GM21717 (cell line): ENCODE measurements around the gene KCTD19.
A peak's percentile ranks its signal among the peaks of the same experiment; 100 is the strongest.
"Not testable (repeated sequence)": the region's sequence is repeated elsewhere in the genome, so short reads cannot be mapped to it uniquely, and the experiment has no call there.

Source experiments
- ATAC-seq: cut with Tn5 transposase; IDR thresholded peaks from one replicate; pipeline ENCODE4 v1.9.1; 2021; ENCODE audit warnings: mild to moderate bottlenecking, moderate library complexity; ENCODE audit not compliant: unreplicated experiment

KCTD19 gene

DNA sequence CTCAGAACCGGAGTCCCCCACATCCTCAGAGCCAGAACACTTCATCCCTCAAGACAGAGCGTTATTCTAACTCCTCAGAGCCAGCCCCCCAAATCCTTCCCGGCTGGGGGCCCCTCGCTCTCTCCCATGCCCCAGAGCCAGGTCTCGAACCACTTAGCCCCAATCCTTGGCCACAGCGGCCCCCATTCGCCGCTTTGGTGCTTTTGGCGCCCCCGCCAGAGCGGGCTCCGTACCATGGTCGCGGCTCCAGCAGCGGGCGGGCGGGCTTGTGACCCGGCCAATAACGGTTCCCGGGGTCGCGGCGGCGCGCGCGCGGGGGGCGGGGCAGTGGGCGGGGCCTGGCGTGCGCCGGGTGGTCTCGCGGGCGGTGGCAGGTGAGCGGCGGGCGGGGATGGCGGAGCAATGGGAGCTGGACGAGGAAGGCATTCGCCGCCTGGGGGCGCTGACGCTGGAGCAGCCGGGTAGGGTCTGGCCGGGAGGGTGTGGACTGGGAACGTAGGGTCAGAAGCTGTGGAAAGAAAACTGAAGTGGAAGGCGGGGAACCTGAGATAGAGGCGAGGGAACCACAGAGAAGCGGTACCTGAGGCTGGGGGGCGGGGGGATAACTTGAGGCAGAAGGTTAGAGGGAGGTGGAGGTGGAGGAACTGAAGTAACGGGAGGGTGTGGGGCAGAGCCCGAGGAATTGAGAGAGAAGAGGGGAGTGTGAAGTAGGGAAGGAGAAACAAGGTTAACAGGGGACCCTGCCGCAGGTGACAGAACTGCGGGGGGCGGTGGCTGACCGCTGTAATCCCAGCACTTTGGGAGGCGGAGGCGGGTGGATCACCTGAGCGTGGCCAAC, at the start of gene KCTD19, which contains the start of gene LRRC36:
KCTD19 (minus strand) TSS at position 270 of the 838 bp plus-strand sequence; CDS start at position 236, 34 bp downstream.
LRRC36 (plus strand) TSS at position 344 of the 838 bp plus-strand sequence; CDS start at position 392, 48 bp downstream.
- peak; percentile 47 for ATAC-seq

DNA sequence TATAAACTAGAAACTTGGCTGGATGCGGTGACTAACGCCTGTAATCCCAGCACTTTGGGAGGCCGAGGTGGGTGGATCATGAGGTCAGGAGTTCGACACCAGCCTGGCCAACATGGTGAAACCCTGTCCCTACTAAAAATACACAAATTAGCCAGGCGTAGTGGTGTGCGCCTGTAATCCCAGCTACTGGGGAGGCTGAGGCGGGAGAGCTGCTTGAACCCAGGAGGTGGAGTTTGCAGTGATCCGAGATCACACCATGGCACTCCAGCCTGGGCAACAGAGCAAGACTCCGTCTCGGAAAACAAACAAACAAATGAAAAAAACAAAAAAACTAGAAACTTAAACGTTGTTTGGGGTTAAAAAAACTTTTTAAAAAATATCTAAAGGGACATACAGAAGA, 49.5 kb upstream of the KCTD19 start:
- not testable (repeated sequence) for ATAC-seq

DNA sequence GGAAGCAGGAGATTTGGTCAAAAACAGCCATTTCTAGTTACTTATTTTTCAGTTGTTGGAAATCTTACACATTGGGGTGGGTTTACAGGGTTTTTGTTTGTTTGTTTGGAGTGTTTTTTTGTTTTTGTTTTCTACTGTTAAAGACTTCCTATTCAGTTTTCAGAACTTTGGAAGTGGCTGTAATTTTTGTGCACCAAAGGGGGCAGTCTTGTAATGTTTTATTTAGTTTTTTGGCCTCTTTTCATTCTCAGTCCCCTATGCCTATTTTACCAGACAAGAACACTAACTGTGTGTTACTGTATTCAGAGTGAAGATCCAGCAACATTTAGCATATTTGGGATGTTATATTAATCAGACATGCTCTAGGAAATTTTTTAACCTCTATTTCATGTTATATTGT, 46.1 kb upstream of the KCTD19 start:
- ATAC-seq: no peak

DNA sequence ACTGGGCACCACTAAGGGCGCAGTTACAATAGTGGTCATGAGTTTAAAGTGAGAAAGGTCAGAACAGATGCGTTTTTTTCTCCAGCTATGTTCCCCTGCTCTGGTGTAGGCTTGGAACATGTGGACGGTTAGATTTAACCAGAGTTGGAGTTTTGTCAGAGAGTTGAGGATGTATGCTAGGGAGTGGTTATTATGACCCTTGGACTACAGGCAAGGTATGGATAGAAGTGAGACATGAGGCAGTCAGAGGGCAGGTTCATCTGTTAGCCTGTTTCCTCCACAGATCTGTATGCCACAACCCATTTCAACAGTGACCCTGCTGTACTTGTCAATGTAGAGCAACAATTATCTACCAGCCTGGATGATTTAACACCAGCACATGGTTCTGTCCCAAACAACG, 44.1 kb upstream of the KCTD19 start:
- ATAC-seq: no peak

DNA sequence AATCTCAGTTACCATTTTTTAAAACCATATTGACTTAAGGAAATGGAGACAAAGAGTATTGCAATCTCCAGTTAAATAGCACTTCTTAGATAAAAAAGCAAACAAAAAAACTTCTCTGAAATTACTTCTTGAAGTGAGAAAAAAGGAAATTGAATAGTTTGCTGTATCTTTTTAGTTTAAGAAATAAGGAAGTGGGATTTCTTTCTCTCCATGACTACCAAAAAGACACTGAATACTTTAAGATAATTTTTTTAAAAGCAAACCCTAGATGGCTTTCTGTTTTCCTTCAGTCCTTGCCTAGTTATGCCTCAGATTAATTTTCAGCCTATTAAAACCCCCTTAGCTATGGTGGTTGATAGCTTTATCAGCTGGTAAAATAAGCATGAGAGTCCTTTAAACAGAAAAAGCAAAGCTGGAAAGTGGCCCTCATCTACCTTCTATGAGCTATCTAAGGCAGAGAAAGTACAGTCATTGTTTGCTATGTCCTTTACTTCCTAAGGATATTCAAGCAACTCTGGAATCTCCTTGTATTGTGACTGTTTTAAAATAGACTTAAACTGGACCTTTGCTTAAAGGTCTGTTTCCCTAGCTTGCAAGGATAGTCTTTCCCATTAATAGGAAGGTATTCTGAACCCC, 38.2 kb upstream of the KCTD19 start:
- no peak for ATAC-seq

DNA sequence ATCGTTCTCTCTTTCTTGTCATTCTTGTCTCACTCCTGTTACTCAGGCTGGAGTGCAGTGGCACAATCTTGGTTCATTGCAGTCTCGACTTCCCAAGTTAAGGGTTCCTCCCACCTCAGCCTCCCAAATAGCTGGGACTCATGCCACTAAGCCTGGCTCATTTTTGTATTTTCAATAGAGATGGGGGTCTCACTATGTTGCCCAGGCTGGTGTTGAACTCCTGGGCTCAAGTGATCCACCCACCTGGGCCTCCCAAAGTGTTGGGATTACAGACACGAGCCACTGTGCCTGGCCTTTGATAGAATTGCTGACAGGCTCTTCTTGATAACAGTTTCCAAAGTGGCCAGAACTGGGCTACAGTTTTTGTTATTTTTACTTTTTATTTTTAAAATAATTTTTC, 34.5 kb upstream of the KCTD19 start:
- ATAC-seq: no peak

DNA sequence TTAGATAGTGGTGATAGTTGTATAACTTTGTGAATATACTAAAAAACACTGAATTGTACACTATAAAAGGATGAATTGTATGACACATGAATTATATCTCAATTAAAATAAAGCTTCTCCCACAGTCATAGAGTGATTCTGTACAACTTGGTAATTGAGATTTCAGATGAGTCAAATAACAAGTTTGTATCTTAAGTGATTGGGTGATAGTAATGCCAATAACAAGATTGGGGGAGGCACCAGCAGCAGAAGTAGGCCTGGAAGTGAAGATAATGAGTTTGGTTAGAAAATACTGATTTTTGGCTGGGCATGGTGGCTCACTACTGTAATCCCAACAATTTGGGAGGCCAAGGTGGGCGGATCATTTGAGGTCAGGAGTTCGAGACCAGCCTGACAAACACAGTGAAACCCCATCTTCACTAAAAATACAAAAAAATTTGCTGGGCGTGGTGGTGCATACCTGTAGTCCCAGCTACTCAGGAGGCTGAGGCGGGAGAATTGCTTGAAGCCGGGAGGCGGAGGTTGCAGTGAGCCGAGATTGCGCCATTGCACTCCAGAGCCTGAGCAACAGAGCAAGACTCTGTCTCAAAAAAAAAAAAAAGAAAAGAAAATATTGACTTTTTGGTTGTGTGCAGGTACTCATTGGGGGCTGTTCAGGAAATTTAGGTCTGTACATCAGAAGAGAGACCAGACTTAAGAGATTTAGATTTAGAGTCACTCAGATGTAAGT, 33.2 kb upstream of the KCTD19 start:
- not testable (repeated sequence) for ATAC-seq

DNA sequence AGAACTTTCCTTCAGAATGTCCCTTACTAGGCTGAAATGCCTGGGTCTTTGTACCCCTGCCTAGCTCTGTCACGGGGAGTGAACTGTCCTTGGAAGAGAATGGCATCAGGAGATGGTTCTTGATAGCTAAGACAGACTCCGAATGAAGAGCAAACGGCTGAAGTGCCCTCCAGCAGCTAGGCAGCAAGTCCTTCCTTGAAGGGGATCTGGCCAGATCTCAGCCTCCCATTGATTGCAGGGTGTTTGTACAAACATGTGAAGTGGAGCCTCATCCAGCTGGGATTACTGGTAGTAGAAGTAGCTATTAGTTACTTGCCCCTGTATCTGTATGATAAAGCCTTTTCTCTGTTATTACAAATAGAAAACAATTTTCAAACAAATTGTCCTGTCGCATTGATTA, 31.0 kb upstream of the KCTD19 start:
- no peak for ATAC-seq

DNA sequence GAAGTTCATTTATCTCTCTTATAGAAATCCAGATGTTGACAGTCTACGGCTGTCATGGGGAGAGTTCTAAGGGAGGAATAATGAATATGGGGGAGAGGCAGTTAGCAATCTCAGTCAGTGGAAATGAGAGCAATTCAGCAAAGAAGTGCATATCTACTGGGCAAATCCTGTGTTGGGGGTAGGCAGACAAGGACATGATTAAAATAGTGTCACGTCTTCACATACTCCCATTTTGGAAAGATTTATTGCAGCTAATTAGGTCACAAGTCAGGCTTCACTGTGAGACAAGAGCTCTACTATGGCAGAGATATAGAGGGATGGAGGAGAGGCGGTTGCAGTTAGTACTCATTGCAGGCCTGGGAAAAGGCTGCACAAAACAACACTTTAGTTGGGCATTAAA, 29.9 kb upstream of the KCTD19 start:
- ATAC-seq: no peak

DNA sequence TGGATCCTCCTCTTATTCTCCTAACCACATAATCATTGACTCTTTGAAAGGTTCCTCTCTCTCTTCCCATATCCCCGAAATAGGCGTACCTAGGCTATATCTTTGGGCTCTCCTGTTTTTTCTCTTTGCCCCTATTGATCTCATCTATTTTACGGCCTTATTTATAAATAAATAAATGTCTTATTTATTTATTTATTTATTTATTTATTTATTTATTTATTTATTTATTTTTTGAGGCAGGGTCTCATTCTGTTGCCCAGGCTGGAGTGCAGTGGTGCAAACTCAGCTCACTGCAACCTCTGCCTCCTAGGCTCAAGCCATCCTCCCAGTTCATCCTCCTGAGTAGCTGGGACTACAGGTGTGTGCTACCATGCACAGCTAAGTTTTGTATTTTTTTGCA, 25.9 kb upstream of the KCTD19 start:
- ATAC-seq: not testable (repeated sequence)

DNA sequence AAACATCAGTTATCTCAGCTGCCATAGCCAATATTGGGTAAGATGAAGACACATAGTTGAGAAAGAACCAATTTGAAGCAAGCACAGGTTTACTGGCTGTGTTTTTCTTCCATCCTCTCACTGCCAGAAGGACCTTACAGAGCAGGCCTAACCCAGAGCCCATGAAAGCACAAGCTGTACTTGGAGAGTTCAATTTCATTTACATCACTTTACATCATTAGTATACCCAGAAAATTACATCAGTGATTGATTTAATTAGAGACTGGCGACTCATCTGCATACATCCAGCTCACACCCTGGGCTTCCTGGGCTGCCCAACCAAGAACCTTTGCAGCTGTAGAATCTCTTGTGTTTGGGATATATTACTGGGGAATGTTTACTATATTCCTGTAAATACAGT, 23.8 kb upstream of the KCTD19 start:
- ATAC-seq: no peak

DNA sequence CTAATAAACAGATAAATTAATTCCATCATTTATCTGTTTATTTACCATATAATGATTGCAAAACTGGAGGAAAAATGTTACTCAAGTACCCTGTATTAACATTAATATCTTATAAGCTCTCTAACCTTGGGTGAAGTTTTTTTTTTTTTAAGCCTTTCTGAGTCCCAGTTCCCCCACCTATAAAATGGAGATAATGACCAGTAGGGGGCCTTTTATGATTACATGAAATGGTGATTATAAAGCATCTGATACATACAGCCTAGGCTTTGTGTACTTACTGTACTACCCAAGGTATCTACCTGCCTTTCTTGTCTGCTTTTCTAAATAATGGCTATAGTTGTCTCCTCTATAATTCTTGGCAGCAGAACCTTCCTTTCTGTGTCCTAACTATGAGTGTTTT, 22.6 kb upstream of the KCTD19 start:
- ATAC-seq: no peak

DNA sequence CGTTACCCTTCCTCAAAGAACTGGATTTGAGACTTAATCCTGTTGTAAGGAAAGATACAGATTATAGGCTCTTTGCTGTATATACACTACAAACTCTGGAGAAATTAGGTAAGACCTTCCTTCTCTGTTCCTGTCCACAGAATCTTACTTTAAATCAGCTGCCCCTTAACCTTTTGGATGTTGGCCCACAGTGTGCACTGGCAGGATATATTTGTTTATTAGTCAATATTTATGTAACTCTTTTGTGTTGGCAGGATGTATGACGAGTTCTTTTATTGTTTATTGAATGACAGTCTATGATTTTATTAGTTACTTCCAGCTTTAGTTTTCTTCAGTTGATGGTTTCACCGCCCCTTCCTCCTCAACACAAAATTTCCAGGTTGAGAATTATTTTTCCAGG, 19.8 kb upstream of the KCTD19 start:
- no peak for ATAC-seq

DNA sequence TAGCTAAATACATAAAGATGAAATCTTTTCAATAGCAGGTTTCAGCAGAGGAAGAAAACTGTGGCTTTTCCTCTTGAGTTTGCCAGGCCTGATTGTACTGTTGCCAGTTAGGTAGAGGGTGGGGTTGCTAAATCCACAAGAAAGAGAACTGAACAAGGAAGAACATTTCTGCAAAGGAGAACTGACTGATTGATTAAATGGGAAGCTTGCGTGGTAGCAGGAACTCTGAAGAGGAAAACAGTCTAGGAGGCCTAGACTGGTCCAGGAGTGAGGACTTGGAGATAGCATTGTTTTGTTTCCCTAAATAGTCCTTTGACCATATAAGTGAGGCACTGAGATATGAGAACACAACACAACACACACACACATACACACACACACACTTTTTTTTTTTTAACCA, 18.9 kb upstream of the KCTD19 start:
- ATAC-seq: no peak

DNA sequence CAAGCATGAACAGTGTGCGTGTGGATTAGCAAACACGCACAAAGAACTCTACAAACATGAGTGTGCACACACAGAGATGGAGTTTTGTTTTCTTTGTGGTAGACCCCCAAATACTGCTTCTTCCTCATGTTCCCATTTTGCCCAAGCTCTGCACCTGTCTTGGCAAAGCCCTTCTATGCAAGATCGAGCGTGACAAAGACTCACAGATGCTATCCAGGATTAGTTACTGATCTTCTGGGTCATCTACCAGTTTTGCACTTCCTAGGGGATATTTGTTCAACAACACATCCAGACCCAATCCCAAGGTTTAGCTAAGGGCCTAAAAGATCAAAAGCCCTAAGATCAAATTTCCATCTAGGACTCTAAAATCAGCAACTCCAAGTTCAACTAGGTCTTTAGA, 16.1 kb upstream of the KCTD19 start:
- ATAC-seq: no peak

DNA sequence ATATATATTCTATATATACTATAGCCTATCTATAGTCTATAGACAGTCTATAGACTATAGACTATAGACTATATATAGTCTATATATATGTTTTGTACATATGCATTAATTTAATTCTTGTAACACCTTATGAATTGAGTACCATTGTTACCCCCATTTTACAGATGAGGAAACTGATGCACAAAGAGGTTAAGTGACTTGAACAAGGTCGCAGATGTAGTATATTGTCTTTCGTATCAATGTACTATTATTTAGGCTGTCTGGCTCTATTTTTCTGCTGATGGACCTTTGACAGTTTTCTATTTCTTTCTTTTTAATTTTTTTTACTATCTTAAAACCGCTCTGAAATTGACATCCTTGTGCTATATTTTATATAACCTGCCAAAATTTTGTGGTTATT, 14.7 kb upstream of the KCTD19 start:
- no peak for ATAC-seq

DNA sequence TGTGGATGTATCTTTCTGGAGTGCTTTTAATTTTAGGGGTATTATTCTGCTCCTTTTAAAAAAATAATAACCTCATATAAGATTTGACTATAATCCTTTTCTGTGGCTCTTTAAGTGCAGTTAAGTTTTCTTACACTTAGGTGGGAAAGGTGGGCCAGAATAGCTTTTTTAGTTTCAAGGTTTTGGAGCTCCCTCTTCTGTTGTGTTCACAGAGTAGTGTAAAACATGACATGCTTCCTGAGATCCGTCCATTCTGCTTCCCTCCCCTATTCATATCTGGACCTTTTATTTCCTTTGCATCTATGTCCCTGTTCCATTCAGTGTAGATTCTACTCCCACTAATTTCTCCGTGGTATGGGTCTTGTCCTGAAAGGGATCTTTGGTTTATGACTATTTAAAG, 12.9 kb upstream of the KCTD19 start:
- ATAC-seq: no peak

DNA sequence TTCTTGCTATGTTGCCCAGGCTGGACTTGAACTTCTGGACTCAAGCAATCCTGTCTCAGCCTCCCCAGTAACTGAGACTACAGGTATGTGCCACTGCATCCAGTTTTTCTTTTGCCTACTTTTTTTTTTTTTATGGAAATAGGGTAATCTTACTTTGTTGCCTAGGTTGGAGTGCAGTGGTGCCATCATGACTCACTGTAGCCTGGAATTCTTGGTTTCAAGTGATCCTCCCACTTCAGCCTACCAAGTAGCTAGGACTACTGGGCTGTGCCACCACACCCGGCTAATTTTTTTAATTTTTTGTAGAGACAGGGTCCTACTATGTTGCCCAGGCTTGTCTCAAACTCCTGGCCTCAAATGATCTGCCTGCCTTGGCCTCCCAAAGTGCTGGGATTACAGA, 10.1 kb upstream of the KCTD19 start:
- ATAC-seq: no peak

DNA sequence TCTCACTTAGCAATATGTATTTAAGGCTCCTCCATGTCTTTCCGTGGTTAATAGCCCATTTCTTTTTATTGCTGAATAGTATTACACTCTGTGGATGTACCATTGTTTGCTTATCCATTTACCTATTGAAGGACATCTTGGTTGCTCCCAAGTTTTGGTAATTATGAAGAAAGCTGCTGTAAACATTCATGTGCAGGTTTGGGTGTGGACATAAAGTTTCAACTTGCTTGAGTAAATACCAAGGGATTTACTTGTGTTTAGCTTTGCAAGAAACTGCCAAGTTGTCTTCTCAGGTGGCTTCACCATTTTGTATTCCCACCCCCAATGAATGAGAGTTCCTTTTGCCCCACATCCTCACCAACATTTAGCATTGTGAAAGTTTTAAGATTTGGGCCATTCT, 9.6 kb upstream of the KCTD19 start:
- ATAC-seq: no peak

DNA sequence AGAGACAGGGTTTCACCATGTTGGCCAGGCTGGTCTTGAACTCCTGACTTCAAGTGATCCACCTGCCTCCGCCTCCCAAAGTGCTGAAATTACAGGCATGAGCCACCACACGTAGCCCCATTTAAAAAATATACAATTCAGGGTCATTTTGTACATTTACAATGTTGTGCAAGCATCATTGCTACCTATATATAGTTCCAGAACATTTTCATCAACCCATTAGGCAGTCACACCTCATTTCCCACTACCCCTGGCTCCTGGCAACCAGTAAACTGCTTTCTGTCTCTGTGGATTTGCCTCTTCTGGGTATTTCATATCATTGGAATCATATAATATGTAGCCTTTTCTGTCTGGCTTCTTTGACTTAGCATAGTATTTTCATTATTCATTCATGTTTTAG, 6.8 kb upstream of the KCTD19 start:
- ATAC-seq: no peak

DNA sequence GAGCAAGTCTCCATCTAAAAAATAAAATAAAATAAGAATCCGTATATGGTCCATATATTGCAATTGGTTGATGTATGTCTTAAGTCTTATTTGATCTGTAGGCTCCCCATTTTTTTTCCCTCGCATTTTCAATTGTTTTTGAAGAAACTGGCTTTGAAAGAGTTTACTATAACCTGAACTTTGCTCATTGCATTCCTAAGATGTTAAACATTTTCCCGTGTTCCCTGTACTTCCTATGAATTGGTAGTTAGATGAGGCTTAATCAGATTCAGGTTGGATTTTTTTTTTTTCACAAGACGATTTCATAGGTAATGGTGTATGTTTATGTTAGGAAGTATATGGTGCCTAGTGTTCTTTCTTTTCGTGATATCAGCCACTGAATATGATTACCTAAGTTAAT, 3.4 kb upstream of the KCTD19 start:
- no peak for ATAC-seq

DNA sequence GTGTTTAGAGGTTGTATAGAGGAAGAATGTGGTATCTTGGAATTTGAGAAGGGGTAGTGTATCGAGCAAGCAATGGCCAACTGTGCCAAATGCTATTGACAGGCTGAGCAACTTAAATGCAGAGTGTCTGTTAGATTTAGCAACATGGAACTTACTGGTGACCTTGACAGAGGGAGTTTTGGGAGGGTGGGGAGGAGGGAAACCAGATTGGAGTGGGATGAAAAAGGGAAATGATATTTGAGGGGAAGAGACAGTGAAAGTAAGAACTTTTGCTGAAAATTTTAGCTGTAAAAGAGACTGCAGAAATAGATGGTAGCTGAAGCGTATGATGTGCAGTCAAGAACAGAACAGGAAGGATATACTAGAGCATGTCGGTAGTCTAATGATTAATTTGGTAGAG, 1.2 kb upstream of the KCTD19 start:
- no peak for ATAC-seq
